HCT116 (cell line): ENCODE data around the gene CACNB3. TPM values are rescaled to one million over a fixed set of nuclear protein-coding genes. Genes with fewer than 3 reads are reported as not detected.

Source experiments
- ATAC-seq: fragments of 200-7000 bp; cut with Tn5 transposase; 2 replicates; pipeline ENCODE4 v1.9.1; 2020; ENCODE audit warnings: mild to moderate bottlenecking, moderate library complexity
- BruUV-seq: library from RNA; stranded (reverse); fragments of 400-500 nt; replicated peaks from 2 replicates; lab custom pipeline; 2021; lab: Mats Ljungman, UMichigan
- CTCF ChIA-PET: fragments of 300-600 bp; sonication (Branson Sonifier 250); formaldehyde crosslinking; loops from one replicate; lab custom pipeline; 2021; ENCODE audit warnings: antibody characterized with exemption; lab: Charles Lee
- POLR2A ChIA-PET: fragments of 300-600, 350-600 bp; sonication (Branson Sonifier 250); formaldehyde crosslinking; loops from one replicate; lab custom pipeline; 2021; ENCODE audit warnings: antibody characterized with exemption; lab: Charles Lee
- RAD21 ChIA-PET, 2 experiments: fragments of 300-600 bp; sonication (Branson Sonifier 250); formaldehyde crosslinking; loops; one replicate each; lab custom pipeline; 2023; ENCODE audit warnings: low total read pairs in 2 of 2; ENCODE audit not compliant: uncharacterized antibody in 2 of 2, unreplicated experiment in 2 of 2, low non-redundant PET in 1 of 2; lab: Charles Lee
- DNase-seq: peaks from one replicate; pipeline ENCODE4 v3.0.0-alpha.2; 2010; ENCODE audit warnings: low read depth, low spot score
- H2AFZ ChIP-seq: fragments of 200-600 bp; shearing (Covaris generic), sonication (generic); 2 replicates; pipeline ENCODE4 v1.6.1; 2017; ENCODE audit warnings: low read depth, mixed run types, mixed read lengths, antibody characterized with exemption, low read length; ENCODE audit not compliant: poor library complexity, severe bottlenecking
- H3K27ac ChIP-seq: 2 replicates; pipeline ENCODE4 v1.5.1; 2012; ENCODE audit warnings: low read depth, low read length
- H3K27me3 ChIP-seq: fragments of 200-600 bp; sonication (generic); 2 replicates; pipeline ENCODE4 v1.6.1; 2016; ENCODE audit warnings: mixed run types, low read length, mixed read lengths; ENCODE audit not compliant: insufficient read depth
- H3K36me3 ChIP-seq, 2 experiments: fragments of 200-500 bp in 1 of 2; fragments of 200-600 bp in 1 of 2; sonication (Bioruptor generic) in 1 of 2; sonication (generic) in 1 of 2; 2 replicates each; pipeline versions ENCODE4 v1.5.1 to v1.6.1; 2014 to 2016; ENCODE audit warnings: low read length in 2 of 2, inconsistent platforms in 1 of 2, mixed read lengths in 1 of 2, mixed run types in 1 of 2; ENCODE audit not compliant: insufficient read depth in 2 of 2, control insufficient read depth in 1 of 2
- H3K4me1 ChIP-seq, 2 experiments: fragments of 200-600 bp in 1 of 2; sonication (generic) in 1 of 2; 2 replicates each; pipeline versions ENCODE4 v1.5.1 to v1.6.1; 2012 to 2017; ENCODE audit warnings: low read length in 2 of 2, inconsistent platforms in 1 of 2, mild to moderate bottlenecking in 1 of 2, mixed read lengths in 1 of 2, mixed run types in 1 of 2, moderate library complexity in 1 of 2; ENCODE audit not compliant: insufficient read depth in 2 of 2, control insufficient read depth in 1 of 2
- H3K4me2 ChIP-seq: fragments of 200-600 bp; sonication (generic); 2 replicates; pipeline ENCODE4 v1.6.1; 2017; ENCODE audit warnings: mixed run types, low read length, mixed read lengths
- H3K4me3 ChIP-seq, 2 experiments: fragments of 200-600 bp in 1 of 2; sonication (generic) in 1 of 2; replicated peaks in 1 of 2; 2 replicates each; pipeline ENCODE4 v1.5.1; 2011 to 2016; ENCODE audit warnings: low read length in 2 of 2, control low read depth in 1 of 2, low read depth in 1 of 2, mild to moderate bottlenecking in 1 of 2, mixed read lengths in 1 of 2, mixed run types in 1 of 2
- H3K79me2 ChIP-seq: fragments of 200-600 bp; sonication (generic); 2 replicates; pipeline ENCODE4 v1.6.1; 2017; ENCODE audit warnings: mild to moderate bottlenecking, mixed run types, low read length, moderate library complexity, mixed read lengths; ENCODE audit not compliant: insufficient read depth
- H3K9ac ChIP-seq: fragments of 200-600 bp; sonication (generic); 2 replicates; pipeline ENCODE4 v1.6.1; 2016; ENCODE audit warnings: low read length, mixed read lengths
- H3K9me2 ChIP-seq: fragments of 200-600 bp; sonication (generic), shearing (Covaris generic); 2 replicates; pipeline ENCODE4 v1.6.1; 2017; ENCODE audit warnings: mixed run types, mild to moderate bottlenecking, moderate library complexity; ENCODE audit not compliant: insufficient read depth
- H3K9me3 ChIP-seq, 2 experiments: fragments of 200-500 bp in 1 of 2; fragments of 200-600 bp in 1 of 2; sonication (Bioruptor generic) in 1 of 2; sonication (generic) in 1 of 2; 2 replicates each; pipeline ENCODE4 v1.6.1; 2014 to 2017; ENCODE audit warnings: low read length in 2 of 2, mixed read lengths in 2 of 2, inconsistent platforms in 1 of 2, low read depth in 1 of 2, mild to moderate bottlenecking in 1 of 2, mixed run types in 1 of 2, moderate library complexity in 1 of 2; ENCODE audit not compliant: control insufficient read depth in 1 of 2, insufficient read depth in 1 of 2
- H4K20me1 ChIP-seq: fragments of 200-600 bp; sonication (generic), shearing (Covaris generic); 2 replicates; pipeline ENCODE4 v1.6.1; 2017; ENCODE audit warnings: mixed run types, mild to moderate bottlenecking, moderate library complexity; ENCODE audit not compliant: insufficient read depth
- CBX3 ChIP-seq: IDR thresholded peaks from 2 replicates; pipeline ENCODE4 v1.6.1; 2012; ENCODE audit warnings: low read depth
- EGR1 ChIP-seq: IDR thresholded peaks from 2 replicates; pipeline ENCODE4 v1.6.1; 2012; ENCODE audit warnings: low read depth
- EZH2phosphoT487 ChIP-seq: fragments of 200-600 bp; IDR thresholded peaks from 2 replicates; pipeline ENCODE4 v1.6.1; 2018; ENCODE audit warnings: antibody characterized with exemption, borderline replicate concordance
- FOSL1 ChIP-seq: IDR thresholded peaks from 2 replicates; pipeline ENCODE4 v1.6.1; 2012; ENCODE audit warnings: low read depth
- POLR2A ChIP-seq: IDR thresholded peaks from 2 replicates; pipeline ENCODE4 v1.7.0; 2011; ENCODE audit warnings: borderline replicate concordance; ENCODE audit not compliant: insufficient read depth, insufficient read length; ENCODE audit errors: extremely low read depth
- POLR2AphosphoS5 ChIP-seq: IDR thresholded peaks from 2 replicates; pipeline ENCODE4 v1.6.1; 2011; ENCODE audit warnings: mild to moderate bottlenecking, low read depth, low read length, moderate library complexity
- SIN3A ChIP-seq: IDR thresholded peaks from 2 replicates; pipeline ENCODE4 v1.6.1; 2012; ENCODE audit warnings: low read depth
- YY1 ChIP-seq: IDR thresholded peaks from 2 replicates; pipeline ENCODE4 v1.6.1; 2011; ENCODE audit warnings: low read length, low read depth, moderate library complexity, mild to moderate bottlenecking; ENCODE audit not compliant: insufficient replicate concordance; ENCODE audit errors: extremely low read depth
- ZBTB33 ChIP-seq: IDR thresholded peaks from 2 replicates; pipeline ENCODE4 v1.6.1; 2011; ENCODE audit warnings: mild to moderate bottlenecking, low read length, moderate library complexity; ENCODE audit not compliant: insufficient replicate concordance; ENCODE audit errors: extremely low read depth
- ZNF274 ChIP-seq: fragments of 200-500 bp; sonication (Bioruptor generic); IDR thresholded peaks from 2 replicates; pipeline ENCODE4 v1.6.1; 2014; ENCODE audit warnings: mild to moderate bottlenecking, low read depth, low read length, inconsistent platforms
- intact Hi-C: fragments of 100-400 bp; cut with micrococcal nuclease; formaldehyde crosslinking; loops from 2 replicates; pipeline ENCODE4 v1.10.0; 2022
- total RNA-seq: library from RNA; stranded (reverse); gene quantifications from one replicate; pipeline ENCODE4 v1.2.1, GENCODE V29; 2021; ENCODE audit not compliant: unreplicated experiment
- TF ChIP-seq, protein P1 (sequence below): IDR thresholded peaks from 2 replicates; pipeline ENCODE4 v1.6.1; 2012

The CACNB3 gene
- total RNA-seq, 1 experiment from 2014 or later: 22.0 TPM

DNA sequence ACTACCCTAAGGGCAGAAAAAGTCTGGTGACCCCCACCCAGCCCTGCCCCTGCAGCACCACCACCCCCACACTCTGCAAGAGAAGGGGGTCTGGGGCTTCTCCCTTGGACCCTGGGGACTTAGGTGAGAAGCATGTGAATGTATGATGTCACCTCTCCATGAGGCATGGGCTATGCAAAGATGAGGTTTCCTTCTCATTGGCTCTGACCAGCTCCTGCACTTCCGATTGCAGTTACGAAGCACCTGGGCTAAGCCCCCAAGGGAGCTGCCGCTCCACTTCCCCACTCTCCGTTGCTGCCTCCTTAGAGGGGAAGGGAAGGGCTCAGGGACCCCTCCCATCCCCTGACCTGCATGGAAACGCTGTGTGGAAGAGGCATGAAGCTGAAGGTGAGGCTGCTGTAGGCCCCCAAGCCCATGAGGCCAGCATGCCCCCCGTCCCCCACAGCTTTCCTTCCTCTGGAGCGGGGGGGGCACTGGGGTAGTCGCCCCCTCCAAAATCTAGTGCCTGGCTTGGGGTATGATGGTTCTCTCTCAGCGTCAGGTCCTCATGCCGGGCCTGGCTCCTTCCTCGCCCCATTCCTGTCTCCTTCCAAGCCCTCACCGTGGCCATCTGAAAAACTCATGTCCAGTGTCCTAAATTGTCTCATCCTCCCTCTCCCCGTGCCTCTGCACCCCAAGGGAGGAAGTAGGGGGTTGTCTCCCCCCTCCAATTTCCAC is 39.1 kb downstream of the CACNB3 start:
- H3K27ac ChIP-seq: no peak overlapping the region
- H3K9me2 ChIP-seq: no peaks in the 10 kb centered on the region
- H3K27me3 ChIP-seq: no peaks in the 10 kb centered on the region
- ChIA-PET CTCF (no interaction called here), POLR2A (interaction anchor here (1.1 kb wide), 1 partner anchor 8 kb away, joined by 5 read pairs; the partner anchor contains the start of gene RND1)
- no peak for ATAC-seq
- H3K4me1 ChIP-seq: peaks cover 3 to 7% of the 10 kb centered on the region in 2 experiments; a peak in 1 of 4 replicates
- BruUV-seq: no TSS peak
- no peak overlapping the region for H3K9ac ChIP-seq
- H3K4me3 ChIP-seq: no peak overlapping the region
- intact Hi-C loops: no loop called here
- H3K4me2 ChIP-seq: no peak overlapping the region
- H3K9me3 ChIP-seq: no peaks in the 10 kb centered on the region
- H4K20me1 ChIP-seq: no peaks in the 10 kb centered on the region
- no peak for DNase-seq
- H2AFZ ChIP-seq: no peak overlapping the region
- no peak for TF ChIP-seq EZH2phosphoT487
- no peak for TF ChIP-seq ZNF274
- TF ChIP-seq CBX3: no peak
- TF ChIP-seq, all 23 proteins: peak for 0
- no peaks in the 10 kb centered on the region for H3K36me3 ChIP-seq
- RAD21 ChIA-PET: no interaction called here
- no peaks in the 10 kb centered on the region for H3K79me2 ChIP-seq

- Histone ChIP-seq H3K4me2 (no peak overlapping the region), H3K9ac (no peak overlapping the region), H2AFZ (no peak overlapping the region), H3K9me3 (no peaks in the 10 kb centered on the region), H3K36me3 (no peaks in the 10 kb centered on the region), H3K79me2 (no peaks in the 10 kb centered on the region), H3K4me1 (peaks cover under 1 to 1% of the 10 kb centered on the region in 2 experiments; a peak in 1 of 4 replicates), H3K4me3 (no peak overlapping the region), H3K27ac (no peak overlapping the region), H3K27me3 (peaks cover 2% of the 10 kb centered on the region; the same call in 1 of the 2 replicates), H4K20me1 (no peaks in the 10 kb centered on the region), H3K9me2 (no peaks in the 10 kb centered on the region)
- RAD21 ChIA-PET: no interaction called here
- intact Hi-C loops: no loop called here
- POLR2A ChIA-PET: no interaction called here
- CTCF ChIA-PET: no interaction called here
- DNase-seq (no peak), ATAC-seq (no peak)
- no TSS peak for BruUV-seq
- TF ChIP-seq EZH2phosphoT487 (no peak), FOSL1 (no peak), EGR1 (no peak), ZBTB33 (no peak), SIN3A (no peak), YY1 (no peak), CBX3 (no peak), POLR2AphosphoS5 (no peak), POLR2A (no peak)
- TF ChIP-seq, protein P1, sequence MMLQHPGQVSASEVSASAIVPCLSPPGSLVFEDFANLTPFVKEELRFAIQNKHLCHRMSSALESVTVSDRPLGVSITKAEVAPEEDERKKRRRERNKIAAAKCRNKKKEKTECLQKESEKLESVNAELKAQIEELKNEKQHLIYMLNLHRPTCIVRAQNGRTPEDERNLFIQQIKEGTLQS: no peak
Measured at GRCh38 chr12:48858043-48858442, 39.7 kb downstream of the CACNB3 start.
